ENCODE results near the gene XIRP2.

Gene XIRP2

DNA sequence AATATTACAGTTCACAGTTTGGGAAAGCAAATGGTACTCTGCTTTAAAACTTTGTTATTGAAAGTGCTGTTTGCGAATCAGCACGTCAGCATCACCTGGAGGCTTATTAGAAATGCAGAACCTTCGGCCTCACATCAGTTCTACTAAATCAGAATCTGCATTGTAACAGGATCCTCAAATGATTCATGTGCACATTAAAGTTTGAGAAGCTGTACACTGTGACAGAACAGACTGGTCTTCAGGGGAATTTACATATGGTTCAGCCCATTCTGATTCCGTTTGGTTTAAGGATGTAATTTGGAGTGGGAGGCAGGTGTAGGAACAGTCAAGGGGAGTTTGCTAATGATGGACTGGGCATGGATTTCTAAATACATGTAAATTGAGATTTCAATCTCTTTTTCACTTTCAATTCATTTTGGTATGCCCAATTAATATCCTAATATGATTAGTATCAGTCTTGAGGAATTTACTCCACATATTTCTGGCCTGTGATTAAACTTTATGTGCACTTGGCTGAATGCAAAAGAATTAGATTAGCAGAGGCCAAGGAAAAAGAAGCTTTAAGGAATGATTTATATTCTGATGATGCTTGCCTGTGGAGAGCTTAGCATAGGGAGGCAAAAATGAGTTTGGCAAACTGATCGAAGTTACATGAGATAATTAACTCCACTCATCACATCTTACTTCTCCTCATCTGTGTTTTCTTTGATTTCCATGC lies 248.8 kb downstream of the XIRP2 start:
- H3K4me3 ChIP-seq (ENCODE audit: insufficient read depth, low read depth, low read length, poor library complexity, severe bottlenecking) = no peak overlapping the region
- H3K36me3 ChIP-seq (ENCODE audit: control insufficient read depth, insufficient read depth, low read length) = no peaks in the 10 kb centered on the region
- H3K9me3 ChIP-seq (ENCODE audit: control insufficient read depth, low read length) = no peaks in the 10 kb centered on the region
- DNase-seq = no peak
- H3K4me1 ChIP-seq (ENCODE audit: control insufficient read depth, insufficient read depth, low read length, poor library complexity, severe bottlenecking) = no peaks in the 10 kb centered on the region
- no peak overlapping the region for H3K27ac ChIP-seq (ENCODE audit: insufficient read depth, low read length, poor library complexity, severe bottlenecking)
- no peaks in the 10 kb centered on the region for H3K27me3 ChIP-seq (replicated peaks; ENCODE audit: control insufficient read depth, insufficient read depth, low read length, poor library complexity, severe bottlenecking)

DNA sequence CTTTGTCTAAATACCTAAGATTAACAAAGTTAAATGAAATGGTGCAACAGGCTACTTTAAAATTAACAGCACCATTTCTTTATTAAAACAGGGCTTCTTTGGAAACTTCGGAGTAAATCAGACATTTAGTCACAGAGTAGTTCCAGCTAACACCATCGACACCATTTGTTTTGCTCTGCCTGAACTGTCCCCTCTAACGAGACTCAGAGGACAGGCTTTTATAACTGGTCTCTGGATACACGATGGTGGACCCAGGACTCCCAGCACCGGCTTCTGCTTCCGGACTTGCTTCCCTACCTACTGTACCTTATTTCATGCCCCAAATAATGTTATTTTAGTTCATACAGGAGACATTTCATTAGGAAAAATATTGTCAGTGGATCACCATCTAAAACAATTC lies 252.1 kb downstream of the XIRP2 start:
- Histone ChIP-seq H3K9me3 (ENCODE audit: control insufficient read depth, low read length) (no peaks in the 10 kb centered on the region), H3K36me3 (ENCODE audit: control insufficient read depth, insufficient read depth, low read length) (no peaks in the 10 kb centered on the region), H3K27ac (ENCODE audit: insufficient read depth, low read length, poor library complexity, severe bottlenecking) (no peak overlapping the region), H3K27me3 (replicated peaks; ENCODE audit: control insufficient read depth, insufficient read depth, low read length, poor library complexity, severe bottlenecking) (no peaks in the 10 kb centered on the region), H3K4me3 (ENCODE audit: insufficient read depth, low read depth, low read length, poor library complexity, severe bottlenecking) (no peak overlapping the region), H3K4me1 (ENCODE audit: control insufficient read depth, insufficient read depth, low read length, poor library complexity, severe bottlenecking) (no peaks in the 10 kb centered on the region)
- no peak for DNase-seq

DNA sequence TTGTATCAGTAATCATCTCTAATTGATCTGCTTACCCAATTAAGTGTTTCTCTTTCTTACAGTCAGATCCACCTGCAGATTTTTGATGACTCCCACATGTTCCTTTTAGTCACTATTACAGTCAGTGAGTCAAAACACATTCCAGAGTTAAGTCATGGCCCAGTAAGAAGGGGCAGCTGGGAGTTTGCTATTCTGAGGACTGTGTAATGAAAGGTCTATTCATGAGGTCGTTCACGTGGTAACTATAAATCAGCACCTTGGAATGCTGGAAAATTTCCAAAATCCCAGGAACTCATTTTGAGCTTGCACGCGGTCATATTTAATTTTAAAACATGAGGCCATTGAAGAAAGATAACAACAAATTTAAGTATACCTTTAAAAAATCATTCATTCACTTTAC lies 252.5 kb downstream of the XIRP2 start:
- no peaks in the 10 kb centered on the region for H3K4me1 ChIP-seq (ENCODE audit: control insufficient read depth, insufficient read depth, low read length, poor library complexity, severe bottlenecking)
- H3K36me3 ChIP-seq (ENCODE audit: control insufficient read depth, insufficient read depth, low read length) = no peaks in the 10 kb centered on the region
- H3K27me3 ChIP-seq (replicated peaks; ENCODE audit: control insufficient read depth, insufficient read depth, low read length, poor library complexity, severe bottlenecking) = no peaks in the 10 kb centered on the region
- no peak for DNase-seq
- no peak overlapping the region for H3K4me3 ChIP-seq (ENCODE audit: insufficient read depth, low read depth, low read length, poor library complexity, severe bottlenecking)
- H3K9me3 ChIP-seq (ENCODE audit: control insufficient read depth, low read length) = no peaks in the 10 kb centered on the region
- no peak overlapping the region for H3K27ac ChIP-seq (ENCODE audit: insufficient read depth, low read length, poor library complexity, severe bottlenecking)

DNA sequence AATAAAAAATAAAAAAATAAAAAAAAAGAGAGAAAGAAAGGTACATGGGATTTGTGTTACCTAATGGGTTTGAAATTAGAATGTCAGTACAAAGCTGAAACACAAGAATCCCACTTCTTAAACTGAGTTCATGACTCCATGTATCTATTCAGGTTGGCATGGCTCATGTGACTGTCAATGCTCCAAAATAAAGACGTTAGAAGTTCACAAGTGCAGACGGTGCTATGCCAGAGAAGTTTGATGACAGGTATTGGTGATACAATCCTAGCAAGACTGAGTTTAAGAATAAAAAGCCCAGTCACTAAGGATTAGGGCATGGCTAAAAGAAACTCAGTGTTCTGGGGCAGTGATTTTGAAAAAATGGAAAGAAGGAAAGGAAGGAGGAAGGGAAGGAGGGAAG lies 254.3 kb downstream of the XIRP2 start:
- DNase-seq = no peak
- Histone ChIP-seq H3K9me3 (ENCODE audit: control insufficient read depth, low read length) (no peaks in the 10 kb centered on the region), H3K4me3 (ENCODE audit: insufficient read depth, low read depth, low read length, poor library complexity, severe bottlenecking) (no peak overlapping the region), H3K27ac (ENCODE audit: insufficient read depth, low read length, poor library complexity, severe bottlenecking) (no peak overlapping the region), H3K27me3 (replicated peaks; ENCODE audit: control insufficient read depth, insufficient read depth, low read length, poor library complexity, severe bottlenecking) (no peaks in the 10 kb centered on the region), H3K36me3 (ENCODE audit: control insufficient read depth, insufficient read depth, low read length) (no peaks in the 10 kb centered on the region), H3K4me1 (ENCODE audit: control insufficient read depth, insufficient read depth, low read length, poor library complexity, severe bottlenecking) (no peaks in the 10 kb centered on the region)

DNA sequence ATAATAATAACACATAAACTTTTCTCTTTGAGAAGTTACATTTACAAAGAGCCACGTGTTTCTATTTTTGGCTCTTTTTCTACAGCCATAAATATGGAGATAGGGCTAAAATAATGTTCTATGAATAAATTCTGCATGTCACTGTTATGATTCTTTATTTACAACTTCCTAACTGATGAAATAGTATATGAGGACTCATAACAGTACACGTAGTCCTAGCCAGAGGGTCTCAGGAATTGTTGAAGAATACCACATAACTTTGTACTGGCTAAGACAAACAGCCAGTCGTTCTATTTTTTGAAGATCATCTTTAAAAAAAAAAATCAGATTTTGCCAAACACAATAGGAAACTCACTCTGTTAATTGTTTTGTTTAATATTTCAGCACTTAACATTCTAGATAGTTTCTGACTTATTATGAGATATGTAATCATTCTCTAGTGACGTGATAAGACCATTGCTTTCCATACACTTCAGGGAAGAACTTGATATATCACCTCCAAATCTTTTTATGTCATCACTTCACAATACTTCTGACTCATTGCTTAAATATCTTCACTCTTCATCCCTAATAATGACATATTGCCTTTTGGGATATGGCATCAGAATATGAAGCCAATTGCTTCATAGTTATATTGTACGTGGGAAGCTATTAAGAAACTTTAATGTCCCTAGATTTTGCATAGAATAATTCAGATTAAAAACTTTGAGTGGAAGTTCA lies 256.1 kb downstream of the XIRP2 start:
- H3K27ac ChIP-seq (ENCODE audit: insufficient read depth, low read length, poor library complexity, severe bottlenecking) = no peak overlapping the region
- no peak for DNase-seq
- H3K36me3 ChIP-seq (ENCODE audit: control insufficient read depth, insufficient read depth, low read length) = no peaks in the 10 kb centered on the region
- no peaks in the 10 kb centered on the region for H3K4me1 ChIP-seq (ENCODE audit: control insufficient read depth, insufficient read depth, low read length, poor library complexity, severe bottlenecking)
- H3K27me3 ChIP-seq (replicated peaks; ENCODE audit: control insufficient read depth, insufficient read depth, low read length, poor library complexity, severe bottlenecking) = no peaks in the 10 kb centered on the region
- no peaks in the 10 kb centered on the region for H3K9me3 ChIP-seq (ENCODE audit: control insufficient read depth, low read length)
- H3K4me3 ChIP-seq (ENCODE audit: insufficient read depth, low read depth, low read length, poor library complexity, severe bottlenecking) = no peak overlapping the region

DNA sequence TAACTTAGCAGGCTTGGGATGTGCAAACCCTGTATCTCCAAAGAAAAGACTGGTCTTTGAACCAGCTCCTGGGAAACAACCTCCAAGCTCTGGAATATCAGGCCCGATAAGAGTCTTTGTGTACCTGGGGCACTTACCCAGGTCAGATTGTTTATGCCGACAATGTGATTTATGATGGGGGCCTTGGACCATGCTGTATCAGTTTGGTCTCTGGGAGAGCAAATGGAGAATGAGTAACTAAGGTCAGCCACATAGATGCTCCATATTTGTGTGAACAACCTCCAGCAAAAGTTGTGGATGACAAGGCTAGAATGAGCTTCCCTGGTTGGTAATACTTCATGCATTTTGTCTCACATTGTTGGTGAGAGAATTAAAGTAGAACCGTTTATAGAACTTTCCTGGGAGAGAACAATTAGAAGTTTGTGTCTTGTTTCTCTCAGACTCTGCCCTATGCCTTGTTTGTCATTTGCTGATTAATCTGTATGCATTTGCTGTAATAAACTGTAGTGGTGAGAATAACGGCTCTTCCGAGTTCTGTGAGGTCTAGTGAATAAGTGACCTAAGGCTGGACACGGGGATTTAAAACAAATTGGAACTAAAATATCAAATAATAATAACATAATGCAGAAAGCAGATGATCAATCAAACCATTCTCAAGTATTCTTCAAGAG lies 259.1 kb downstream of the XIRP2 start:
- H3K9me3 ChIP-seq (ENCODE audit: control insufficient read depth, low read length) = peaks cover 3% of the 10 kb centered on the region
- H3K27ac ChIP-seq (ENCODE audit: insufficient read depth, low read length, poor library complexity, severe bottlenecking) = no peak overlapping the region
- no peak overlapping the region for H3K4me3 ChIP-seq (ENCODE audit: insufficient read depth, low read depth, low read length, poor library complexity, severe bottlenecking)
- no peaks in the 10 kb centered on the region for H3K27me3 ChIP-seq (replicated peaks; ENCODE audit: control insufficient read depth, insufficient read depth, low read length, poor library complexity, severe bottlenecking)
- no peaks in the 10 kb centered on the region for H3K36me3 ChIP-seq (ENCODE audit: control insufficient read depth, insufficient read depth, low read length)
- no peak for DNase-seq
- H3K4me1 ChIP-seq (ENCODE audit: control insufficient read depth, insufficient read depth, low read length, poor library complexity, severe bottlenecking) = no peaks in the 10 kb centered on the region

DNA sequence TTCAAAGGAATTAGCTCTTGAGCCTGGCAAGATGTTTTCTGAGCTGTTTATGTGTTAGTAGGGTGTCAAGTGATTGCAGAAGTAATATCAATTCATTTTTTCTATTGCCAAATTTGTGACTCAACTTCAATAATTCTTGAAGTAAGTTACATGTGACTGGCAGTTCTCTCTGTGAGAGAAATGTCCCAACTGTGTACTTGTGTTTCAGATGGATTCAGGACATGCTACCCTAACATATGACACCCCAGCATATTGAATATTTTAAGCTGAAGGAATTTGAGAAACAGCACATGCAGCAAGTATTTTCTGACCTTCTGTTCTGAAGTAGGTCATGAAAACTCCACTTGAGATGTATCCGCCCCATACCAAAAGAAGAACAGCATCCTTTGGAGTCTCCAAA lies 263.6 kb downstream of the XIRP2 start:
- Histone ChIP-seq H3K36me3 (ENCODE audit: control insufficient read depth, insufficient read depth, low read length) (no peaks in the 10 kb centered on the region), H3K4me1 (ENCODE audit: control insufficient read depth, insufficient read depth, low read length, poor library complexity, severe bottlenecking) (no peaks in the 10 kb centered on the region), H3K9me3 (ENCODE audit: control insufficient read depth, low read length) (peaks cover 3% of the 10 kb centered on the region), H3K4me3 (ENCODE audit: insufficient read depth, low read depth, low read length, poor library complexity, severe bottlenecking) (no peak overlapping the region), H3K27ac (ENCODE audit: insufficient read depth, low read length, poor library complexity, severe bottlenecking) (no peak overlapping the region), H3K27me3 (replicated peaks; ENCODE audit: control insufficient read depth, insufficient read depth, low read length, poor library complexity, severe bottlenecking) (no peaks in the 10 kb centered on the region)
- DNase-seq = no peak

DNA sequence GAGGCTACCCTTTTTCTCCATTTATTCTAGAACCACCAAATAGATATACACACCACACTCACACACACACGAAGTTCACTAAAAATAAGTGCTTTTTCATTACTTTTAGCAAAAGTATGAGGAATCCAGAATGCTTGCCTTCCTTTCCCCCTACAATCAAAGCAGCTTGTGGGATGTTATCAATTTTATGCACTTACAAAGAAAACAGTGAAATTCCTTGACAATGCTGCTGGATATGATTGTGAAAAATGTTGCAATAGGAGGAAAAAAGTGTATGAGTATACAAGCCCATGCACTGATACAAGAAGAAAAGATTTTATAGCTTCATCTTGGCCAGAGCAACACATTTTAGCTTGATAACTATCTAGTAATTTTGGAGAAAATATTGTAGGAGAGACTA lies 269.2 kb downstream of the XIRP2 start:
- no peak for DNase-seq
- no peaks in the 10 kb centered on the region for H3K9me3 ChIP-seq (ENCODE audit: control insufficient read depth, low read length)
- no peak overlapping the region for H3K27ac ChIP-seq (ENCODE audit: insufficient read depth, low read length, poor library complexity, severe bottlenecking)
- H3K27me3 ChIP-seq (replicated peaks; ENCODE audit: control insufficient read depth, insufficient read depth, low read length, poor library complexity, severe bottlenecking) = no peaks in the 10 kb centered on the region
- no peak overlapping the region for H3K4me3 ChIP-seq (ENCODE audit: insufficient read depth, low read depth, low read length, poor library complexity, severe bottlenecking)
- no peaks in the 10 kb centered on the region for H3K4me1 ChIP-seq (ENCODE audit: control insufficient read depth, insufficient read depth, low read length, poor library complexity, severe bottlenecking)
- no peaks in the 10 kb centered on the region for H3K36me3 ChIP-seq (ENCODE audit: control insufficient read depth, insufficient read depth, low read length)

DNA sequence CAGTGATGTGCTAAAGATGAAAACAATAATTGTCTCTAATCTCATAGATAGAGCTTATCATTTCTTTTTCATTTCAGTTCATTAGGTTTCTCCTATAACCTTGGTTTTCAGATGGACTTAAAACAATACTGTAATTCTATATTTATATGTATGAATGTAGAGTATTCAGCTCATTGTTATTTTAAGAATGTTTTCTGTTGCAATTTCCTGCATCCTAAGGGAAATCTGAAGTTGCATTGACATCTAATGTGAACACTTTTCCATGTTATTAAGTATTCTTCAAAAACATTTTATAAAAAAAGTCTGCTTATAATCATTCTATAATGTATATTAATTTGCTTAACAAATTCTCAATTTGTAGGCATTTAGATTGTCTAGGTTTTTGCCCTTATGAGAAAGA lies 288.9 kb downstream of the XIRP2 start:
- H3K9me3 ChIP-seq (ENCODE audit: control insufficient read depth, low read length) = no peaks in the 10 kb centered on the region
- H3K27ac ChIP-seq (ENCODE audit: insufficient read depth, low read length, poor library complexity, severe bottlenecking) = no peak overlapping the region
- H3K36me3 ChIP-seq (ENCODE audit: control insufficient read depth, insufficient read depth, low read length) = no peaks in the 10 kb centered on the region
- no peak for DNase-seq
- no peaks in the 10 kb centered on the region for H3K27me3 ChIP-seq (replicated peaks; ENCODE audit: control insufficient read depth, insufficient read depth, low read length, poor library complexity, severe bottlenecking)
- H3K4me3 ChIP-seq (ENCODE audit: insufficient read depth, low read depth, low read length, poor library complexity, severe bottlenecking) = no peak overlapping the region
- H3K4me1 ChIP-seq (ENCODE audit: control insufficient read depth, insufficient read depth, low read length, poor library complexity, severe bottlenecking) = no peaks in the 10 kb centered on the region

DNA sequence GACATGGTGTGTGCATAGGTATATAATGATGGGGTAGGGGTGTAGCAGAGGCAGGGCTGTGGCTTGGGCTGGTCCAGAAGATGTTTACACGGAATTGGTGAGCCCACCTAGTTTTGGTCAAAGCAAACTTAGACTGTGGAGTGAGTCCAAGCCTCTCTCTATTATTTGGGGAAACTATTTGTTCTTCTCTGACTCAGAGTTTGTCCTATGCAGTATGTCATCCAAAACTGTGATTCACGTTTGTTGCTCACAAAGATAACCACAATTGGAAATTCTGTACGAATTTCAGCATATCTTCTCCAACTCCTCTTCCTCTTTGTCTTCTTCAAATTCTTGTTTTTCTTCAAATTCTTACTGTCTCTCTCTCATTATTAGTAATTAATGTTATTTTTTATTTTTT lies 292.9 kb downstream of the XIRP2 start:
- no peak overlapping the region for H3K27ac ChIP-seq (ENCODE audit: insufficient read depth, low read length, poor library complexity, severe bottlenecking)
- no peaks in the 10 kb centered on the region for H3K27me3 ChIP-seq (replicated peaks; ENCODE audit: control insufficient read depth, insufficient read depth, low read length, poor library complexity, severe bottlenecking)
- no peaks in the 10 kb centered on the region for H3K4me1 ChIP-seq (ENCODE audit: control insufficient read depth, insufficient read depth, low read length, poor library complexity, severe bottlenecking)
- H3K9me3 ChIP-seq (ENCODE audit: control insufficient read depth, low read length) = no peaks in the 10 kb centered on the region
- H3K36me3 ChIP-seq (ENCODE audit: control insufficient read depth, insufficient read depth, low read length) = no peaks in the 10 kb centered on the region
- DNase-seq = no peak
- H3K4me3 ChIP-seq (ENCODE audit: insufficient read depth, low read depth, low read length, poor library complexity, severe bottlenecking) = no peak overlapping the region

All from effector memory CD4-positive, alpha-beta T cell (primary cell).